WTC11 (cell line): ENCODE measurements around the gene IRX4.

ENCODE experiments used
- CREB1 ChIP-seq: sonication (generic); formaldehyde crosslinking; IDR thresholded peaks from 2 replicates; pipeline ENCODE4 v1.8.0; 2023; ENCODE audit warnings: mild to moderate bottlenecking, missing genetic modification reagents
- CTCF ChIP-seq: fragments of 200-600 bp; IDR thresholded peaks from 2 replicates; pipeline ENCODE4 v1.8.0; 2022; ENCODE audit warnings: antibody characterized with exemption
- ELF4 ChIP-seq: sonication (generic); formaldehyde crosslinking; IDR thresholded peaks from 2 replicates; pipeline ENCODE4 v1.8.1; 2022; ENCODE audit warnings: low read depth, mild to moderate bottlenecking, moderate library complexity, missing genetic modification reagents
- FOXJ3 ChIP-seq: sonication (generic); formaldehyde crosslinking; IDR thresholded peaks from 2 replicates; pipeline ENCODE4 v1.9.0; 2021; ENCODE audit warnings: missing genetic modification reagents, mild to moderate bottlenecking, borderline replicate concordance
- SP1 ChIP-seq: sonication (generic); formaldehyde crosslinking; conservative IDR thresholded peaks from 2 replicates; pipeline ENCODE4 v1.8.1; 2022; ENCODE audit warnings: missing genetic modification reagents
- ZBTB21 ChIP-seq: sonication (generic); formaldehyde crosslinking; IDR thresholded peaks from 2 replicates; pipeline ENCODE4 v1.8.1; 2023; ENCODE audit warnings: mild to moderate bottlenecking, missing genetic modification reagents, borderline replicate concordance
- ZNF532 ChIP-seq: fragments of 250-450 bp; sonication (Bioruptor Pico); IDR thresholded peaks from 2 replicates; pipeline ENCODE4 v1.9.0; 2021; ENCODE audit warnings: mild to moderate bottlenecking, borderline replicate concordance
- TF ChIP-seq, protein P1 (sequence below): sonication (generic); formaldehyde crosslinking; IDR thresholded peaks from 2 replicates; pipeline ENCODE4 v1.8.0; 2022; ENCODE audit warnings: mild to moderate bottlenecking, missing genetic modification reagents

GRCh38 chr5:1834721-1835429 lies 47.9 kb downstream of the IRX4 start:
- TF ChIP-seq CTCF (no peak), ELF4 (no peak), FOXJ3 (CRISPR knock-in tag) (no peak), CREB1 (CRISPR knock-in tag) (no peak), ZBTB21 (no peak), ZNF532 (CRISPR knock-in tag) (no peak), SP1 (CRISPR knock-in tag) (no peak)
- TF ChIP-seq, protein P1, sequence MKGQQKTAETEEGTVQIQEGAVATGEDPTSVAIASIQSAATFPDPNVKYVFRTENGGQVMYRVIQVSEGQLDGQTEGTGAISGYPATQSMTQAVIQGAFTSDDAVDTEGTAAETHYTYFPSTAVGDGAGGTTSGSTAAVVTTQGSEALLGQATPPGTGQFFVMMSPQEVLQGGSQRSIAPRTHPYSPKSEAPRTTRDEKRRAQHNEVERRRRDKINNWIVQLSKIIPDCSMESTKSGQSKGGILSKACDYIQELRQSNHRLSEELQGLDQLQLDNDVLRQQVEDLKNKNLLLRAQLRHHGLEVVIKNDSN (CRISPR knock-in tag), result no peak
